Activated CD8-positive, alpha-beta T cell treated with anti-CD3 and anti-CD28 coated beads for 36 hours (primary cell): Measurements from ENCODE around the gene CFAP221. TPM values are rescaled to one million over a fixed set of nuclear protein-coding genes. Genes with fewer than 3 reads are reported as not detected.

Experiments used
- ATAC-seq: fragments of 200-7000 bp; cut with Tn5 transposase; one replicate; pipeline ENCODE4 v1.10.0; 2021; ENCODE audit warnings: mild to moderate bottlenecking, moderate library complexity
- CTCF ChIA-PET: fragments of 350-600 bp; sonication (Branson Sonifier 250); formaldehyde crosslinking; loops from one replicate; lab custom pipeline; 2021; ENCODE audit warnings: antibody characterized with exemption; lab: Charles Lee
- POLR2A ChIA-PET: fragments of 350-600 bp; sonication (Branson Sonifier 250); formaldehyde crosslinking; loops from one replicate; lab custom pipeline; 2021; ENCODE audit warnings: antibody characterized with exemption; lab: Charles Lee
- DNase-seq: peaks from one replicate; pipeline ENCODE4 v3.0.0-alpha.2; 2020
- H3K27ac Mint-ChIP-seq: one replicate; pipeline ENCODE4 v1.8.0; 2021; ENCODE audit warnings: mild to moderate bottlenecking, mixed read lengths
- H3K27me3 Mint-ChIP-seq: one replicate; pipeline ENCODE4 v1.8.0; 2021; ENCODE audit warnings: mixed read lengths
- H3K36me3 Mint-ChIP-seq: one replicate; pipeline ENCODE4 v1.8.0; 2021; ENCODE audit warnings: low read depth, mixed read lengths
- H3K4me1 Mint-ChIP-seq: one replicate; pipeline ENCODE4 v1.8.0; 2021; ENCODE audit warnings: low read depth, mixed read lengths
- H3K4me3 Mint-ChIP-seq: one replicate; pipeline ENCODE4 v1.8.0; 2021; ENCODE audit warnings: mild to moderate bottlenecking, moderate library complexity, mixed read lengths
- H3K9me3 Mint-ChIP-seq: one replicate; pipeline ENCODE4 v1.8.0; 2021; ENCODE audit warnings: mixed read lengths
- intact Hi-C: fragments of 100-400 bp; cut with micrococcal nuclease; formaldehyde crosslinking; loops from one replicate; pipeline ENCODE4 v1.10.0; 2022
- total RNA-seq, 2 experiments: library from RNA; stranded (reverse); gene quantifications; one replicate each; pipeline ENCODE4 v1.2.3, GENCODE V29; 2021
- TF ChIP-seq, protein P1 (sequence below): fragments of 200-600 bp; IDR thresholded peaks from one replicate; pipeline ENCODE4 v1.8.0; 2022; ENCODE audit warnings: antibody characterized with exemption, mild to moderate bottlenecking

CFAP221 gene
- total RNA-seq, 2 experiments from 2014 or later = not detected

DNA sequence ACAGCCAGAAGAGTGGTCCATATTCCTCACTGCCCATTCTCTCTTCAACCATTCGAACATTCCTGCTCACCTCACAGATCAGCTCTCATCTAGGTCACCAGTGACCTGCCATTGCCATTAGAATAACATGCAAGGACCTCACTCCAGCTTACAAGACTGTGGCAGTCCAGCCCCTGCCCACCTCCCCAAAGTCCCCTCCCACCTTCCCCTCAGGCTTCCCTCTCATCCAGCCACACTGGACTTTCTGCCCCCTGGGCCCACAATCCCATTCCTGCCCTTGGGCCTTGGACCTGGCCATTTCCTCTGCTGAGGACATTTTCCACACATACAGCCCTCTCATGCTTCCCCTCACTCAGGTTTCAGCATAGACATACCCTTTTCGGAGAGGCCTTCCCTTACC, 129.5 kb downstream of the CFAP221 start:
- Mint-ChIP-seq H3K27me3 (no peaks in the 10 kb centered on the region), H3K4me1 (peaks cover 6% of the 10 kb centered on the region), H3K36me3 (no peaks in the 10 kb centered on the region), H3K4me3 (no peak overlapping the region), H3K9me3 (no peaks in the 10 kb centered on the region), H3K27ac (no peak overlapping the region)
- POLR2A ChIA-PET = no interaction called here
- TF ChIP-seq, protein P1, sequence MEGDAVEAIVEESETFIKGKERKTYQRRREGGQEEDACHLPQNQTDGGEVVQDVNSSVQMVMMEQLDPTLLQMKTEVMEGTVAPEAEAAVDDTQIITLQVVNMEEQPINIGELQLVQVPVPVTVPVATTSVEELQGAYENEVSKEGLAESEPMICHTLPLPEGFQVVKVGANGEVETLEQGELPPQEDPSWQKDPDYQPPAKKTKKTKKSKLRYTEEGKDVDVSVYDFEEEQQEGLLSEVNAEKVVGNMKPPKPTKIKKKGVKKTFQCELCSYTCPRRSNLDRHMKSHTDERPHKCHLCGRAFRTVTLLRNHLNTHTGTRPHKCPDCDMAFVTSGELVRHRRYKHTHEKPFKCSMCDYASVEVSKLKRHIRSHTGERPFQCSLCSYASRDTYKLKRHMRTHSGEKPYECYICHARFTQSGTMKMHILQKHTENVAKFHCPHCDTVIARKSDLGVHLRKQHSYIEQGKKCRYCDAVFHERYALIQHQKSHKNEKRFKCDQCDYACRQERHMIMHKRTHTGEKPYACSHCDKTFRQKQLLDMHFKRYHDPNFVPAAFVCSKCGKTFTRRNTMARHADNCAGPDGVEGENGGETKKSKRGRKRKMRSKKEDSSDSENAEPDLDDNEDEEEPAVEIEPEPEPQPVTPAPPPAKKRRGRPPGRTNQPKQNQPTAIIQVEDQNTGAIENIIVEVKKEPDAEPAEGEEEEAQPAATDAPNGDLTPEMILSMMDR = no peak
- intact Hi-C loops = no loop called here
- ATAC-seq = no peak
- CTCF ChIA-PET = no interaction called here
- no peak for DNase-seq

DNA sequence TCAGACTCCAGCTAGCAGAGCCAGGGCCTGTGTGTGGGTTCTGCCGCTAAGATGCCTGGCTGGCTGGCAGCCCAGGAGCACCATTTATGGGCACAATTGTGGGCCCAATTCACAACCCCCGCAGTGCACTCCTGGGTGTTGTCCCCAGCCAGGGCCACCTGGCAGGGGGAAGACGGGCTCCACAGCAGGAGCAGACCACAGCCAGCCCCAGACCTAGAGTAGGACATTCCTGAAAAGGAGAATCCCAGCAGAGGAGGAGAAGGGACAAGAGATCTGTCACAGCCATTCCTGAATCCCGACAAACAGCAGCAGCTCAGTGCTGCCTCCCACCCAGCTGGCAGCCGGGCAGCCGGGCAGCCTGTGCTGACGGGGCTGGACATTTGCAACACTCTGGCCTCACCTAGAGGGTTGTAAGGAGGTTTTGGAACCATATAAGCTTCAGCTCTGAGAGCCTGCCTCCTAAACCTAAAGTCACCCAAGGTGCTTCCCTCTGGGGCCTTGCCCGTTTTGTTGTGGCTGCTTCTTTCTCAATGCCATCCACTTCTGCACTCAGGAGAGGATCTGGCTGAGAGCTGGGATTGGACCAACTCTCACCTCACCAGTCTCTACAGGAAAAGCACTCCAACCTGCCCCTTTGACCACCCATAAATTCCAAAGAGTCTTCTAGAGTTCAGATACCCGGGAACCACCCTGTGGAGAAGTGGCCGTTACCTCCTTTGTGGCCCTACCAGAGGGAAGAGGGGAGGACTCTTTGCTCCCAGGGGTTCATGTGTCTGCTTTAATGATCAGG, 130.7 kb downstream of the CFAP221 start:
- ATAC-seq (no peak), DNase-seq (no peak)
- intact Hi-C loops = no loop called here
- Mint-ChIP-seq H3K4me1 (peaks cover 11% of the 10 kb centered on the region), H3K36me3 (peaks cover 5% of the 10 kb centered on the region), H3K27ac (no peak overlapping the region), H3K27me3 (no peaks in the 10 kb centered on the region), H3K9me3 (no peaks in the 10 kb centered on the region), H3K4me3 (no peak overlapping the region)
- POLR2A ChIA-PET = no interaction called here
- CTCF ChIA-PET = interaction anchor here (1.1 kb wide), 1 partner anchor 11 kb away, joined by 4 read pairs; no protein-coding TSS in a partner anchor
- TF ChIP-seq, protein P1 = no peak

DNA sequence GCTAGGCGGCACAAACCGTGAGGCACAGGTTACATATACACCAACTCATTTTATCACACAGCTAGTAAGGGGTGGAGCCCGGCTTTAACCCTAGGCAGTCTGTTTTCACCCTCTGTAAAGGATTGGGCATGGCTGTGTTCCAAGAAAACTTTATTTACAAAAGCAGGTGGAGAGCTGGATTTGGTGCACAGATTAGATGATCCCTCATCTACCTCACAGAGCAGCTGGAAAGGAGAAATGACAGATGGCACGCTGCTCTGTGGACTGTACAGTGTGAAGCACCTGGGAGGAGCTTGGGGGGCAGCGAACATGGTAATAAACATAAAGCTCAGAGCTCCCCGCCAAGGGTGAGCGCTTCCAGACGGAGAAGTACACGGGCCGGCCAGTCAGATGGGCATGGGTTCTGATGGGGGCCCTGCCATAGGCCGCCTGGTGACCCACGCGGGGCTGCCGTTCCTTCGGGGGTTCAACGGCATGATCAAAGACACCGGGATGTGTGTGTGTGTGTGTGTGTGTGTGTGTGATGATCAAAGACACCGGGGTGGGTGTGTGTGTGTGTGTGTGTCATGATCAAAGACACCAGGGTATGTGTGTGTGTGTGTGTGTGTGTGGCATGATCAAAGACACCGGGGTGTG, 133.9 kb downstream of the CFAP221 start:
- Mint-ChIP-seq H3K4me3 (peak overlapping the region; percentile 99), H3K27me3 (no peaks in the 10 kb centered on the region), H3K4me1 (peaks cover 29% of the 10 kb centered on the region), H3K36me3 (peaks cover 24% of the 10 kb centered on the region), H3K27ac (peak overlapping the region; percentile 62), H3K9me3 (no peaks in the 10 kb centered on the region)
- ATAC-seq (no peak), DNase-seq (no peak)
- CTCF ChIA-PET = interaction anchor here (1.1 to 2.9 kb wide), 5 partner anchors 17 to 498 kb away, joined by 3 to 19 read pairs (median 9); no protein-coding TSS in a partner anchor
- intact Hi-C loops = no loop called here
- POLR2A ChIA-PET = interaction anchor here (0.9 to 1.3 kb wide), 4 partner anchors 36 to 499 kb away, joined by 3 to 6 read pairs (median 3); no protein-coding TSS in a partner anchor
- TF ChIP-seq, protein P1 = no peak

DNA sequence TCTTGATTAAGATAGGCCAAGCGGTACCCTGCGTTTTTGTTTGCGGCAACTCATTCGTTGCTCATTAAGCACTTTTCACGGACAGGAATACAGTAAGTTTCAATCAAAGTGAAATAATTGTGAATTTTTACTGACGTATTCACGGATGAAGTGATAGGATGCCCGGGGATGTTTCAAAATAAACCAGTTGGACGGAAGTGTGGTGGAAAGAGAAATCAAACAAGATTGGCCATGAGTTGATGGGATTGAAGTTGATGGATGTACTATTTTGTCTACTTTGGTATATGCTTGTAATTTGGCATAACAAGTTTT, 135.2 kb downstream of the CFAP221 start:
- DNase-seq (no peak), ATAC-seq (no peak)
- Mint-ChIP-seq H3K36me3 (peaks cover 24% of the 10 kb centered on the region), H3K4me3 (peak overlapping the region; percentile 99), H3K9me3 (no peaks in the 10 kb centered on the region), H3K4me1 (peaks cover 41% of the 10 kb centered on the region), H3K27me3 (no peaks in the 10 kb centered on the region), H3K27ac (peak overlapping the region; percentile 95)
- POLR2A ChIA-PET = interaction anchor here (0.6 to 1.2 kb wide), 4 partner anchors 17 to 314 kb away, joined by 3 to 6 read pairs (median 3); no protein-coding TSS in a partner anchor
- CTCF ChIA-PET = interaction anchor here (1.3 to 2.9 kb wide), 4 partner anchors 20 to 496 kb away, joined by 4 to 19 read pairs (median 10); no protein-coding TSS in a partner anchor
- TF ChIP-seq, protein P1 = no peak
- intact Hi-C loops = no loop called here
